ENCODE data around the gene ATAD5. TPM values are rescaled to one million over a fixed set of nuclear protein-coding genes. Genes with fewer than 3 reads are reported as not detected.

The ATAD5 gene
- polyA plus RNA-seq, 1 donor (not counting 4 experiments of a cell fraction or from before 2014, with no cell fraction given), result 2.2 TPM

DNA sequence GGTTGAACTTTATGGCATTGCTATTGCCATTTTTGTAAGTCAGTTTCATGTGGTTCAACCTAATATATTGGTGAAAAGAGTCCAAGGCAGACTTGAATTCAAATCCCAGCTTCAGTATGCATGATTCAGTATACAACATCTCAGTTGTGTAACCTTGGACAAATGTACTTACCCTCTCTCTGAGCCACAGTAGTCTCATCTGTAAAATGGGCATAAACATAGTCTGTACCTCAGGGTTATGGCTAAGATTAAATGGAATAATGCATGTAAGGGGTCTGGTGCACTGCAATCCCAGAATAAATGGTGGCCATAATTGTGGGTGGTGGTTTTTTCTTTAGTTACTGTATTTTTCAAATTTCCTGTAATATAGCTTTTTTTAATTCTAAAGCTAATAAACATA is 85.3 kb downstream of the ATAD5 start:
- DNase-seq (ENCODE audit: low read depth, low spot score) (no peak), FAIRE-seq (no peak)
- H3K36me3 ChIP-seq (ENCODE audit: control insufficient read depth in 2 of 2, extremely low read depth in 1 of 2, insufficient read depth in 2 of 2, low read length in 2 of 2), result no peaks in the 10 kb centered on the region
- H3K79me2 ChIP-seq (ENCODE audit: control insufficient read depth, insufficient read depth, low read length), result no peaks in the 10 kb centered on the region
- no peak overlapping the region for H3K27ac ChIP-seq (ENCODE audit: control insufficient read depth, insufficient read depth, low read length)
- no peak overlapping the region for H2AFZ ChIP-seq (ENCODE audit: control insufficient read depth, low read length)
- H3K4me2 ChIP-seq (ENCODE audit: control insufficient read depth, extremely low read depth, insufficient read depth, low read depth, low read length), result no peak overlapping the region
- H3K9me1 ChIP-seq (ENCODE audit: control insufficient read depth, extremely low read depth, insufficient read depth, low read length), result no peaks in the 10 kb centered on the region
- no peaks in the 10 kb centered on the region for H3K9me3 ChIP-seq (ENCODE audit: control insufficient read depth, low read depth, low read length)
- no peak overlapping the region for H3K9ac ChIP-seq (ENCODE audit: control insufficient read depth, extremely low read depth, insufficient read depth, low read length)
- H3K4me1 ChIP-seq (ENCODE audit: control insufficient read depth, extremely low read depth, insufficient read depth, low read length), result peaks cover 4% of the 10 kb centered on the region
- dilution Hi-C loops (cut with MboI; ENCODE audit: extremely low pct_ligation_motif_present, low sequenced_read_pairs), result no loop called here
- H4K20me1 ChIP-seq (ENCODE audit: control insufficient read depth, extremely low read depth, insufficient read depth, low read length), result no peaks in the 10 kb centered on the region
- peaks cover 19% of the 10 kb centered on the region for H3K27me3 ChIP-seq (ENCODE audit: control insufficient read depth, extremely low read depth, insufficient read depth, low read length)
- no peak overlapping the region for H3K4me3 ChIP-seq (ENCODE audit: control insufficient read depth in 2 of 3, extremely low read depth in 1 of 3, insufficient read depth in 2 of 3, low read depth in 1 of 3, low read length in 3 of 3)
- TF ChIP-seq CTCF (optimal IDR thresholded peaks at IDR 0.05 in 1 of 3, IDR thresholded peaks at IDR 0.05 in 1 of 3, conservative IDR thresholded peaks at IDR 0.05 in 1 of 3; ENCODE audit: extremely low read depth in 1 of 3, insufficient read depth in 2 of 3, low read length in 3 of 3), result no peak
- no peak for TF ChIP-seq EZH2 (IDR thresholded peaks at IDR 0.05; ENCODE audit: low read length)

GRCh38 chr17:30920282-30920681 is 88.5 kb downstream of the ATAD5 start:
- Histone ChIP-seq H3K4me2 (ENCODE audit: control insufficient read depth, extremely low read depth, insufficient read depth, low read depth, low read length) (no peak overlapping the region), H3K27me3 (ENCODE audit: control insufficient read depth, extremely low read depth, insufficient read depth, low read length) (peaks cover 38% of the 10 kb centered on the region), H3K9ac (ENCODE audit: control insufficient read depth, extremely low read depth, insufficient read depth, low read length) (no peak overlapping the region), H3K4me1 (ENCODE audit: control insufficient read depth, extremely low read depth, insufficient read depth, low read length) (peaks cover 4% of the 10 kb centered on the region), H3K27ac (ENCODE audit: control insufficient read depth, insufficient read depth, low read length) (no peak overlapping the region), H2AFZ (ENCODE audit: control insufficient read depth, low read length) (no peak overlapping the region), H3K4me3 (ENCODE audit: control insufficient read depth in 2 of 3, extremely low read depth in 1 of 3, insufficient read depth in 2 of 3, low read depth in 1 of 3, low read length in 3 of 3) (no peak overlapping the region), H3K79me2 (ENCODE audit: control insufficient read depth, insufficient read depth, low read length) (no peaks in the 10 kb centered on the region), H4K20me1 (ENCODE audit: control insufficient read depth, extremely low read depth, insufficient read depth, low read length) (no peaks in the 10 kb centered on the region), H3K9me1 (ENCODE audit: control insufficient read depth, extremely low read depth, insufficient read depth, low read length) (no peaks in the 10 kb centered on the region), H3K9me3 (ENCODE audit: control insufficient read depth, low read depth, low read length) (no peaks in the 10 kb centered on the region), H3K36me3 (ENCODE audit: control insufficient read depth in 2 of 2, extremely low read depth in 1 of 2, insufficient read depth in 2 of 2, low read length in 2 of 2) (no peaks in the 10 kb centered on the region)
- TF ChIP-seq CTCF (optimal IDR thresholded peaks at IDR 0.05 in 1 of 3, IDR thresholded peaks at IDR 0.05 in 1 of 3, conservative IDR thresholded peaks at IDR 0.05 in 1 of 3; ENCODE audit: extremely low read depth in 1 of 3, insufficient read depth in 2 of 3, low read length in 3 of 3) (no peak), EZH2 (IDR thresholded peaks at IDR 0.05; ENCODE audit: low read length) (no peak)
- FAIRE-seq, result no peak
- DNase-seq (ENCODE audit: low read depth, low spot score), result no peak
- dilution Hi-C loops (cut with MboI; ENCODE audit: extremely low pct_ligation_motif_present, low sequenced_read_pairs), result no loop called here
